ENCODE results near the gene DLGAP3.

The DLGAP3 gene

GRCh38 chr1:34846265-34846664 is 83.2 kb downstream of the DLGAP3 start:
- Histone ChIP-seq H3K36me3 (ENCODE audit: control insufficient read depth, insufficient read depth, low read length) (no peaks in the 10 kb centered on the region), H3K9ac (ENCODE audit: low read length) (no peak overlapping the region), H3K27ac (ENCODE audit: low read depth, low read length) (no peak overlapping the region), H3K4me1 (ENCODE audit: control insufficient read depth, insufficient read depth, low read length) (peaks cover 43% of the 10 kb centered on the region), H3K27me3 (ENCODE audit: control insufficient read depth, insufficient read depth, low read length) (no peaks in the 10 kb centered on the region), H3K4me3 (ENCODE audit: low read depth, low read length) (no peak overlapping the region), H3K9me3 (ENCODE audit: control insufficient read depth, insufficient read depth, low read depth, low read length) (no peaks in the 10 kb centered on the region)

GRCh38 chr1:34845131-34845901 is 84.1 kb downstream of the DLGAP3 start:
- Histone ChIP-seq H3K9ac (ENCODE audit: low read length) (peak overlapping the region; percentile 19), H3K27ac (ENCODE audit: low read depth, low read length) (no peak overlapping the region), H3K36me3 (ENCODE audit: control insufficient read depth, insufficient read depth, low read length) (no peaks in the 10 kb centered on the region), H3K9me3 (ENCODE audit: control insufficient read depth, insufficient read depth, low read depth, low read length) (no peaks in the 10 kb centered on the region), H3K27me3 (ENCODE audit: control insufficient read depth, insufficient read depth, low read length) (no peaks in the 10 kb centered on the region), H3K4me3 (ENCODE audit: low read depth, low read length) (no peak overlapping the region), H3K4me1 (ENCODE audit: control insufficient read depth, insufficient read depth, low read length) (peaks cover 43% of the 10 kb centered on the region)

- Histone ChIP-seq H3K27ac (ENCODE audit: low read depth, low read length) (no peak overlapping the region), H3K36me3 (ENCODE audit: control insufficient read depth, insufficient read depth, low read length) (no peaks in the 10 kb centered on the region), H3K4me3 (ENCODE audit: low read depth, low read length) (peak overlapping the region; percentile 17; the same call in 1 of the 2 replicates), H3K4me1 (ENCODE audit: control insufficient read depth, insufficient read depth, low read length) (peaks cover 43% of the 10 kb centered on the region), H3K9me3 (ENCODE audit: control insufficient read depth, insufficient read depth, low read depth, low read length) (no peaks in the 10 kb centered on the region), H3K27me3 (ENCODE audit: control insufficient read depth, insufficient read depth, low read length) (no peaks in the 10 kb centered on the region), H3K9ac (ENCODE audit: low read length) (peak overlapping the region; percentile 31)
Observed at GRCh38 chr1:34844252-34844634, 85.2 kb downstream of the DLGAP3 start.

GRCh38 chr1:34843392-34844251 is 85.8 kb downstream of the DLGAP3 start:
- Histone ChIP-seq H3K36me3 (ENCODE audit: control insufficient read depth, insufficient read depth, low read length) (no peaks in the 10 kb centered on the region), H3K27ac (ENCODE audit: low read depth, low read length) (peak overlapping the region; percentile 36), H3K9ac (ENCODE audit: low read length) (peak overlapping the region; percentile 31), H3K4me3 (ENCODE audit: low read depth, low read length) (peak overlapping the region; percentile 17; the same call in 1 of the 2 replicates), H3K4me1 (ENCODE audit: control insufficient read depth, insufficient read depth, low read length) (peaks cover 38% of the 10 kb centered on the region), H3K9me3 (ENCODE audit: control insufficient read depth, insufficient read depth, low read depth, low read length) (no peaks in the 10 kb centered on the region), H3K27me3 (ENCODE audit: control insufficient read depth, insufficient read depth, low read length) (no peaks in the 10 kb centered on the region)

- Histone ChIP-seq H3K4me1 (ENCODE audit: control insufficient read depth, insufficient read depth, low read length) (peaks cover 34% of the 10 kb centered on the region), H3K27ac (ENCODE audit: low read depth, low read length) (peak overlapping the region; percentile 36), H3K4me3 (ENCODE audit: low read depth, low read length) (no peak overlapping the region)
Observed at GRCh38 chr1:34842952-34843371, 86.5 kb downstream of the DLGAP3 start.

GRCh38 chr1:34842073-34842472 is 87.4 kb downstream of the DLGAP3 start:
- Histone ChIP-seq H3K27ac (ENCODE audit: low read depth, low read length) (no peak overlapping the region), H3K4me1 (ENCODE audit: control insufficient read depth, insufficient read depth, low read length) (peaks cover 34% of the 10 kb centered on the region), H3K9me3 (ENCODE audit: control insufficient read depth, insufficient read depth, low read depth, low read length) (no peaks in the 10 kb centered on the region), H3K36me3 (ENCODE audit: control insufficient read depth, insufficient read depth, low read length) (no peaks in the 10 kb centered on the region), H3K9ac (ENCODE audit: low read length) (no peak overlapping the region), H3K27me3 (ENCODE audit: control insufficient read depth, insufficient read depth, low read length) (no peaks in the 10 kb centered on the region), H3K4me3 (ENCODE audit: low read depth, low read length) (no peak overlapping the region)

More at GRCh38 chr1:34842952-34843371, 86.5 kb downstream of the DLGAP3 start:
- H3K36me3 ChIP-seq (ENCODE audit: control insufficient read depth, insufficient read depth, low read length): no peaks in the 10 kb centered on the region
- H3K9ac ChIP-seq (ENCODE audit: low read length): no peak overlapping the region
- no peaks in the 10 kb centered on the region for H3K9me3 ChIP-seq (ENCODE audit: control insufficient read depth, insufficient read depth, low read depth, low read length)
- H3K27me3 ChIP-seq (ENCODE audit: control insufficient read depth, insufficient read depth, low read length): no peaks in the 10 kb centered on the region

- peaks cover 31% of the 10 kb centered on the region for H3K4me1 ChIP-seq (ENCODE audit: control insufficient read depth, insufficient read depth, low read length)
- H3K27me3 ChIP-seq (ENCODE audit: control insufficient read depth, insufficient read depth, low read length): no peaks in the 10 kb centered on the region
- H3K27ac ChIP-seq (ENCODE audit: low read depth, low read length): no peak overlapping the region
- H3K9ac ChIP-seq (ENCODE audit: low read length): no peak overlapping the region
- no peaks in the 10 kb centered on the region for H3K36me3 ChIP-seq (ENCODE audit: control insufficient read depth, insufficient read depth, low read length)
- H3K9me3 ChIP-seq (ENCODE audit: control insufficient read depth, insufficient read depth, low read depth, low read length): no peaks in the 10 kb centered on the region
- no peak overlapping the region for H3K4me3 ChIP-seq (ENCODE audit: low read depth, low read length)
Observed at GRCh38 chr1:34840426-34840825, 89.0 kb downstream of the DLGAP3 start.

- Histone ChIP-seq H3K27ac (ENCODE audit: low read depth, low read length) (no peak overlapping the region), H3K4me3 (ENCODE audit: low read depth, low read length) (no peak overlapping the region), H3K9ac (ENCODE audit: low read length) (no peak overlapping the region), H3K36me3 (ENCODE audit: control insufficient read depth, insufficient read depth, low read length) (no peaks in the 10 kb centered on the region), H3K9me3 (ENCODE audit: control insufficient read depth, insufficient read depth, low read depth, low read length) (no peaks in the 10 kb centered on the region), H3K4me1 (ENCODE audit: control insufficient read depth, insufficient read depth, low read length) (peaks cover 24% of the 10 kb centered on the region), H3K27me3 (ENCODE audit: control insufficient read depth, insufficient read depth, low read length) (no peaks in the 10 kb centered on the region)
Observed at GRCh38 chr1:34839526-34840305, 89.7 kb downstream of the DLGAP3 start.

GRCh38 chr1:34833711-34834110 is 95.7 kb downstream of the DLGAP3 start:
- Histone ChIP-seq H3K27ac (ENCODE audit: low read depth, low read length) (no peak overlapping the region), H3K9me3 (ENCODE audit: control insufficient read depth, insufficient read depth, low read depth, low read length) (no peaks in the 10 kb centered on the region), H3K36me3 (ENCODE audit: control insufficient read depth, insufficient read depth, low read length) (no peaks in the 10 kb centered on the region), H3K4me1 (ENCODE audit: control insufficient read depth, insufficient read depth, low read length) (no peaks in the 10 kb centered on the region), H3K27me3 (ENCODE audit: control insufficient read depth, insufficient read depth, low read length) (no peaks in the 10 kb centered on the region), H3K4me3 (ENCODE audit: low read depth, low read length) (no peak overlapping the region), H3K9ac (ENCODE audit: low read length) (no peak overlapping the region)

GRCh38 chr1:34831721-34832246 is 97.7 kb downstream of the DLGAP3 start:
- no peaks in the 10 kb centered on the region for H3K27me3 ChIP-seq (ENCODE audit: control insufficient read depth, insufficient read depth, low read length)

More at GRCh38 chr1:34831721-34832246, 97.7 kb downstream of the DLGAP3 start:
- Histone ChIP-seq H3K36me3 (ENCODE audit: control insufficient read depth, insufficient read depth, low read length) (no peaks in the 10 kb centered on the region), H3K27ac (ENCODE audit: low read depth, low read length) (no peak overlapping the region), H3K4me1 (ENCODE audit: control insufficient read depth, insufficient read depth, low read length) (no peaks in the 10 kb centered on the region), H3K9me3 (ENCODE audit: control insufficient read depth, insufficient read depth, low read depth, low read length) (no peaks in the 10 kb centered on the region), H3K4me3 (ENCODE audit: low read depth, low read length) (no peak overlapping the region), H3K9ac (ENCODE audit: low read length) (no peak overlapping the region)
